ENCODE data around the gene FZD4. TPM values are rescaled to one million over a fixed set of nuclear protein-coding genes. Genes with fewer than 3 reads are reported as not detected.
"Not testable (repeated sequence)": the region's sequence is repeated elsewhere in the genome, so short reads cannot be mapped to it uniquely, and the experiment has no call there.

FZD4 gene
- total RNA-seq, 8 experiments from 2014 or later = 1.1 to 8.8 (median 2.6) TPM

DNA sequence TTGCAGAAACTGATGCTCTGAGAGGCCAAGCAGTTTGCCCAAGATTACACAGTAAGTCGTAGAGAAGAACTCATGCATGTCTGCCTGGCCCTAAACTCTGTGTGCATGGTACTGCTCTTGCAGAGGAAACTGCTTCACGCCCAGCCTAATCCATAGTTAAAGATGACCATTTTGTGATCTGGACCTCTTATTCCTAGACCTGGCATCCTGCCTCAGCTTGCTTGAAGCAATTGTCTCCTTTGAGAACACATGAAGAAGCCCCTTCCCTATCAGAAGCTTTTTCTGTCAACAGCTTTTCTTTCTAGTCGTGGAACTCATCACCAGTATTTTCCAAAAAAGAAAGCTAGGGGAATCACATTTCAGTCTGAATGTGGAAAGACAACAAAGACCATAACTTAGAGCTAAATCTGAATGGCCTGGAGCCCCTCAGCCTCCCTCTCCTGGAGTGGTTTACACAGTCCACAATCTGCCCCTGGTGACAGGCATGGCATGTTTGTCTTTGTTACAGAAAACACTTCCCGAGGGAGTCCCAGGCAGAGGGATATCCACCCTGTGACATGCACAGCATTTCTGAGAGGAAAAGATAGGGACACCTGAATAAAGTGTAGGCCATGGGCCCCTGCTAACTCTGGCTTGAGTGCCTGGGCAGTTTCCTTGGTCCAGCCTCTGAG is 2.9 kb upstream of the FZD4 start:
- in situ Hi-C loops (cut with MboI; ENCODE audit: low pct_unique_long_range_greater_than_20kb in 2 of 9, low sequenced_read_pairs in 9 of 9, unreplicated experiment in 9 of 9) = no loop called here
- peak in 1 of 8 experiments; percentile 61 for ATAC-seq (replicated peaks in 6 of 8)
- WGBS, 10 experiments = 31 to 100% (median 88%) methylated on average over 1 to 4 of the region's 4 CpGs; no CpG with 5 or more reads in 1 of the 10 experiments
- no peak overlapping the region for H3K4me3 ChIP-seq
- no peak overlapping the region for H3K27ac ChIP-seq
- peaks cover 5 to 12% of the 10 kb centered on the region in 2 donors for H3K4me1 ChIP-seq (replicated peaks in 1 of 2)

GRCh38 chr11:86956905-86957195 is 1.7 kb upstream of the FZD4 start:
- WGBS, 10 experiments = 0 to 100% (median 68%) methylated on average over 1 to 2 of the region's 2 CpGs; no CpG with 5 or more reads in 2 of the 10 experiments
- Histone ChIP-seq H3K4me1 (replicated peaks in 1 of 2) (peaks cover 5 to 12% of the 10 kb centered on the region in 2 donors), H3K4me3 (no peak overlapping the region), H3K27ac (no peak overlapping the region)
- ATAC-seq (replicated peaks in 6 of 8) = no peak
- in situ Hi-C loops (cut with MboI; ENCODE audit: low pct_unique_long_range_greater_than_20kb in 2 of 9, low sequenced_read_pairs in 9 of 9, unreplicated experiment in 9 of 9) = no loop called here

- no peak for ATAC-seq (replicated peaks in 6 of 8)
- in situ Hi-C loops (cut with MboI; ENCODE audit: low pct_unique_long_range_greater_than_20kb in 2 of 9, low sequenced_read_pairs in 9 of 9, unreplicated experiment in 9 of 9) = no loop called here
- WGBS, 10 experiments = 0% methylated on average over 1 to 3 of the region's 32 CpGs; no CpG with 5 or more reads in 8 of the 10 experiments
- Histone ChIP-seq H3K4me3 (peak overlapping the region; percentile 53 to 96 (median 67)), H3K27ac (peak overlapping the region; percentile 62 to 80), H3K4me1 (replicated peaks in 1 of 2) (peaks cover 5 to 12% of the 10 kb centered on the region in 2 donors)
These were observed 159 bp downstream of the FZD4 start for GRCh38 chr11:86955111-86955360.

- Histone ChIP-seq H3K4me3 (peak overlapping the region; percentile 53 to 96 (median 67)), H3K27ac (peak overlapping the region; percentile 62 to 80), H3K4me1 (replicated peaks in 1 of 2) (peaks cover 5 to 12% of the 10 kb centered on the region in 2 donors)
- in situ Hi-C loops (cut with MboI; ENCODE audit: low pct_unique_long_range_greater_than_20kb in 2 of 9, low sequenced_read_pairs in 9 of 9, unreplicated experiment in 9 of 9) = no loop called here
- peak in 4 of 8 experiments; percentile 8 to 38 (median 22) for ATAC-seq (replicated peaks in 6 of 8)
- 0 to 68% (median 13%) methylated on average over 4 to 8 of the region's 43 CpGs; no CpG with 5 or more reads in 1 of the 10 experiments for WGBS, 10 experiments
These were observed 705 bp downstream of the FZD4 start for GRCh38 chr11:86954269-86955110.

DNA sequence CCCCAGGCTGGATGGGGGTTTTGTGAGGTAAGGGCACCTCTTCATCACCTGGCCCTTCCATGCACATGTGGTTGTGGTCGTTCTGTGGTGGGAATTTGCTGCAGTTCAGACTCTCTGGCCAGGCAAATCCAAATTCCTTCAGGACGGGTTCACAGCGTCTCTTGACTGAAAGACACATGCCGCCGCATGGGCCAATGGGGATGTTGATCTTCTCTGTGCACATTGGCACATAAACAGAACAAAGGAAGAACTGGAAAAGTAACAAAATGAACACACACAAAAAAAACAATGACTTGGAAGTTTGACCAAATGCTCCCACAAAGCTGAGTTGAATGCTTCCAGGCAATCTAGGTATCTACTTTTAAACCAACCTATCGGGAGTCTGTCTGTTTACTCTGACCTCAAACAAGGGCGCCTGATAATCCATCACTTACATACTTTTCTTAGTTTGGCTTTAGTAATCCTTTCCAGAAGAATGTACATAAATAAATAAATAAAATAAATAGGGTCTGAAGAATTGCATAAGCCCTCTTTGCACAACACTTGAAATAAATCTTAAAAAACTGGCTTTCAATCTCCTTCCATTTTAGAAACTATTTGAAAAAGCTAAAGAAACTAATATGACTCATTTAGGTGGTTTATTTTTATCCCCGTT is 2.8 kb downstream of the FZD4 start:
- H3K27ac ChIP-seq = no peak overlapping the region
- in situ Hi-C loops (cut with MboI; ENCODE audit: low pct_unique_long_range_greater_than_20kb in 2 of 9, low sequenced_read_pairs in 9 of 9, unreplicated experiment in 9 of 9) = no loop called here
- ATAC-seq (replicated peaks in 6 of 8) = no peak
- H3K4me3 ChIP-seq = no peak overlapping the region
- peaks cover 0 to 5% of the 10 kb centered on the region in 2 donors for H3K4me1 ChIP-seq (replicated peaks in 1 of 2)
- 17 to 100% (median 91%) methylated on average over 1 to 7 of the region's 8 CpGs for whole genome bisulfite sequencing, 10 experiments

- 58 to 100% (median 85%) methylated on average over 1 to 3 of the region's 3 CpGs; no CpG with 5 or more reads in 2 of the 10 experiments for WGBS, 10 experiments
- no peak overlapping the region for H3K4me3 ChIP-seq
- in situ Hi-C loops (cut with MboI; ENCODE audit: low pct_unique_long_range_greater_than_20kb in 2 of 9, low sequenced_read_pairs in 9 of 9, unreplicated experiment in 9 of 9) = no loop called here
- peaks cover 0 to 5% of the 10 kb centered on the region in 2 donors for H3K4me1 ChIP-seq (replicated peaks in 1 of 2)
- no peak overlapping the region for H3K27ac ChIP-seq
- ATAC-seq (replicated peaks in 6 of 8) = no peak
These were observed 3.5 kb downstream of the FZD4 start for GRCh38 chr11:86951706-86952105.

DNA sequence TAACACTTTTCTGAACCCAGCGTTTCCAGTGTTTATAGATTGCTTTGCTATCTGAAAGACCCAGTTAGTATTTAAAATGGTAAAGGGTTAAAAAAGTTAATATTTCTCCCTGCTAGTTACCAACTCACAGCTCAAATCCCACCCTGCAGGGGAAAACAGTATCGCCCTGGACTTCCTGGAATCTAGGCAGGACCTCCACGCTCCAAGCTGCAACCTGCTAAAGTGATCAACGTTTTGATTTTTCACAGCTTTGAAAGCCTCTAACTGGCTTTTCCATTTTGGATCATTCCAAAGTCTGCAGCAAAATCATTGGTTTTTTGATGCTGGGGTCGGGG is 4.6 kb downstream of the FZD4 start:
- in situ Hi-C loops (cut with MboI; ENCODE audit: low pct_unique_long_range_greater_than_20kb in 2 of 9, low sequenced_read_pairs in 9 of 9, unreplicated experiment in 9 of 9) = no loop called here
- no peak overlapping the region for H3K4me3 ChIP-seq
- peaks cover 0 to 5% of the 10 kb centered on the region in 2 donors for H3K4me1 ChIP-seq (replicated peaks in 1 of 2)
- no peak for ATAC-seq (replicated peaks in 6 of 8)
- no peak overlapping the region for H3K27ac ChIP-seq
- 14 to 92% (median 72%) methylated on average over 1 to 4 of the region's 5 CpGs; no CpG with 5 or more reads in 2 of the 10 experiments for WGBS, 10 experiments

DNA sequence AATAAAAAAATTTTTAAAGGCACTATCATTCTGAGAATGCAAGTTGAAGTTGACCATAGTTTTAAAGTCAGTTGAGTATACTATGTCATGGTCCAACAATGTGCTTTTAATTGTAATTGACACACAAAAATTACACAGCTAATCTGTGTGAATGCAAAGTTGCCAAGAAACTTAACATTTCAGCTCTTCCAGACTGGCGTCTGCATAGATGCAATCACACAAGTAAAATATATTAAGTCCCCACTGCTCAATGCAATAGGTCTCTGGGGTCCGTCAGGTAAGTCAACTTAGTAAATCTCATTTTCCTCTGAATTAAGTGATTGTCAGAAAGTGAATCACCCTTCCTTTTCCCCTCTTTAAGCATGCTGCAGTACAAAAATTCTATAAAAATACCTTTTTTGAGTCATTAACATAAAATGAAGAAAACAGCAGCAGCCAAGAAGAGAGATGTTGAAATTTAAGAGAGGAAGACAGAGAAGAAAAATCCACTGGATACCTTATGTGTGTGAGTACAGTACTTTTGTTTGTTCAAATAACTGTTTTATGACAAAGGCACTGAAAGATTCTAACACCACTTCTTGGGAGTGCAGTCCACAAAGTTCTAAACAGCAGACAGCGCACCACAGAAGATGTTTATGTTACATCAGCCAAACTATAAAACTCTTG is 5.1 kb downstream of the FZD4 start:
- H3K4me3 ChIP-seq = no peak overlapping the region
- H3K27ac ChIP-seq = no peak overlapping the region
- 17 to 100% (median 86%) methylated on average over 1 to 3 of the region's 3 CpGs for WGBS, 10 experiments
- peaks cover 0 to 5% of the 10 kb centered on the region in 2 donors for H3K4me1 ChIP-seq (replicated peaks in 1 of 2)
- in situ Hi-C loops (cut with MboI; ENCODE audit: low pct_unique_long_range_greater_than_20kb in 2 of 9, low sequenced_read_pairs in 9 of 9, unreplicated experiment in 9 of 9) = loop anchor here in 5 of 9 experiments (10.0 to 25.0 kb wide), 3 partner anchors 337 to 462 kb away; no protein-coding TSS in a partner anchor
- no peak for ATAC-seq (replicated peaks in 6 of 8)

DNA sequence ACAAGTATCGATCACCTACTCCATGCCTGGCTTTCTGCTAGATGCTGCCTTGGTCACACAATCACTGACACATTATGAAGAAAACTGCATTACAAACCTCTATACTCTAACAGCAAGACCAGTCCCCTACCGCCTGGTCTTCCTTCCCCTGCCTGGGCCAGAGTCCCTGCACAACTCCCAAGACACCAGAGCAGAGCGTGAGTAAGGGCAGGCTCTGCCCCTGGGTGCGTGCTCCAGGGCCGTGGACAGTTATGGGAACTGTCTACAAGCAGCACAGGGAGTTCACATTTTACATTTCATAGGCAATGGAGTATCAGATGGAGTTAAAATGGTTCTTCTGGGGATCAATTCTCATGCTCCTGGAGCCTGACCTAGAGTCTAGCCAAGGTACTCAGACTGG is 6.5 kb downstream of the FZD4 start:
- in situ Hi-C loops (cut with MboI; ENCODE audit: low pct_unique_long_range_greater_than_20kb in 2 of 9, low sequenced_read_pairs in 9 of 9, unreplicated experiment in 9 of 9) = loop anchor here in 5 of 9 experiments (10.0 to 25.0 kb wide), 3 partner anchors 339 to 464 kb away; no protein-coding TSS in a partner anchor
- H3K27ac ChIP-seq = no peak overlapping the region

DNA sequence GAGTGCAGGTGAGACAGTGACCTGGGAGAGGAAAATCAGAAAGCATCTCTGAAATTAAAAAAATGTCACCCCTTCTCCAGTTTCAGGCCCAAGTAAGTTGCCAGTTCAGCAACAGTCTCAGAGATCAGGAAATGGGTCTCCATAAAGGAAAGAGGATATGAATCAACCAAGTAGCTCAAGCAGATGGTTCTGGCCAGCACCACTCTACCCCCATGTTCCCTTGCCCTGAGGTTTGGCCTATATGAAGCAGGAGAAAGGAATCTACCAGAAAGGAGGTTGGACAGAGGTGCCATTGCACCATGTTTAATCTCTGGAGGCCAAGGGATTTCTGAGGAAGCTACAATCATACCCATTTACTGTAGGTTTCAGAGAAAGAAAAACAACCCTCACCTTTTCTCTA is 7.7 kb downstream of the FZD4 start:
- ATAC-seq (replicated peaks in 6 of 8) = no peak
- no peak overlapping the region for H3K4me3 ChIP-seq
- in situ Hi-C loops (cut with MboI; ENCODE audit: low pct_unique_long_range_greater_than_20kb in 2 of 9, low sequenced_read_pairs in 9 of 9, unreplicated experiment in 9 of 9) = loop anchor here in 5 of 9 experiments (10.0 to 25.0 kb wide), 3 partner anchors 340 to 465 kb away; no protein-coding TSS in a partner anchor
- H3K27ac ChIP-seq = no peak overlapping the region
- no peaks in the 10 kb centered on the region for H3K4me1 ChIP-seq (replicated peaks in 1 of 2)

More for the DNA sequence above, 6.5 kb downstream of the FZD4 start:
- Histone ChIP-seq H3K4me1 (replicated peaks in 1 of 2) (no peaks in the 10 kb centered on the region), H3K4me3 (no peak overlapping the region)
- no peak for ATAC-seq (replicated peaks in 6 of 8)
- WGBS, 10 experiments = 82 to 100% (median 93%) methylated on average over 1 to 5 of the region's 5 CpGs; no CpG with 5 or more reads in 4 of the 10 experiments

DNA sequence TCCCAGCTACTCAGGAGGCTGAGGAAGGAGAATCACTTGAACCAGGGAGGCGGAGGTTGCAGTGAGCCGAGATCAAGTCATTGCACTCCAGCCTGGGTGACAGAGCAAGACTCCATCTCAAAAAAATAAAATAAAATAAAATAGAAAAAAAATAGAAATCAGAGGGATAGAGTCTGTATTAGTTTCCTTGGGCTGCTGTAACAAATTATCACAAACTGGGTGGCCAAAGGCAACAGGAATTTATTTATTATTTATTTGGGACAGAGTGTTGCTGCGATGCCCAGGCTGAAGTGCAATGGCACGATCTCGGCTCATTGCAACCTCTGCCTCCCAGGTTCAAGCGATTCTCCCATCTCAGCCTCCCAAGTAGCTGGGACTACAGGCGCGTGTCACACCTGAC is 11.7 kb downstream of the FZD4 start:
- peaks cover 3 to 12% of the 10 kb centered on the region in 2 donors for H3K4me1 ChIP-seq (replicated peaks in 1 of 2)
- not testable (repeated sequence) for H3K27ac ChIP-seq; H3K4me3 ChIP-seq; ATAC-seq (replicated peaks in 6 of 8)
- in situ Hi-C loops (cut with MboI; ENCODE audit: low pct_unique_long_range_greater_than_20kb in 2 of 9, low sequenced_read_pairs in 9 of 9, unreplicated experiment in 9 of 9) = loop anchor here in 5 of 9 experiments (10.0 to 25.0 kb wide), 3 partner anchors 344 to 469 kb away; no protein-coding TSS in a partner anchor
- WGBS, 10 experiments = 70 to 100% (median 98%) methylated on average over 1 to 8 of the region's 8 CpGs; no CpG with 5 or more reads in 2 of the 10 experiments

GRCh38 chr11:86941871-86942599 is 13.2 kb downstream of the FZD4 start:
- no peak overlapping the region for H3K27ac ChIP-seq

More at GRCh38 chr11:86941871-86942599, 13.2 kb downstream of the FZD4 start:
- WGBS, 10 experiments = 29 to 100% (median 78%) methylated on average over 1 to 4 of the region's 4 CpGs; no CpG with 5 or more reads in 1 of the 10 experiments
- peak in 4 of 8 experiments; percentile 23 to 84 (median 68) for ATAC-seq (replicated peaks in 6 of 8)
- peaks cover 3 to 12% of the 10 kb centered on the region in 2 donors for H3K4me1 ChIP-seq (replicated peaks in 1 of 2)
- in situ Hi-C loops (cut with MboI; ENCODE audit: low pct_unique_long_range_greater_than_20kb in 2 of 9, low sequenced_read_pairs in 9 of 9, unreplicated experiment in 9 of 9) = loop anchor here in 5 of 9 experiments (10.0 to 25.0 kb wide), 3 partner anchors 345 to 470 kb away; no protein-coding TSS in a partner anchor
- no peak overlapping the region for H3K4me3 ChIP-seq

Measured in motor neuron (in vitro differentiated cells).